ENCODE results near the gene LYZL1.
"Not testable (repeated sequence)": the region's sequence is repeated elsewhere in the genome, so short reads cannot be mapped to it uniquely, and the experiment has no call there.

Gene LYZL1

GRCh38 chr10:29346296-29347001, 57.6 kb downstream of the LYZL1 start:
- no peak for DNase-seq (ENCODE audit: low read depth, low spot score)
- H3K4me3 ChIP-seq, result no peak overlapping the region
- no peaks in the 10 kb centered on the region for H3K9me3 ChIP-seq (ENCODE audit: low read depth, low read length)
- TF ChIP-seq EZH2 (IDR thresholded peaks at IDR 0.05) (no peak), FOXP2 (optimal IDR thresholded peaks at IDR 0.05; ENCODE audit: control extremely low read depth, extremely low read length, insufficient read depth) (no peak), POLR2AphosphoS5 (IDR thresholded peaks at IDR 0.05; ENCODE audit: borderline replicate concordance, low read depth, low read length) (no peak)
- H3K27ac ChIP-seq, result no peak overlapping the region
- H3K9ac ChIP-seq (ENCODE audit: insufficient read length), result no peak overlapping the region
- H3K36me3 ChIP-seq (ENCODE audit: insufficient read depth, low read length), result no peaks in the 10 kb centered on the region

- no peak for DNase-seq (ENCODE audit: low read depth, low spot score)
- TF ChIP-seq EZH2 (IDR thresholded peaks at IDR 0.05), result no peak
- no peak for TF ChIP-seq POLR2AphosphoS5 (IDR thresholded peaks at IDR 0.05; ENCODE audit: borderline replicate concordance, low read depth, low read length)
- Histone ChIP-seq H3K9me3 (ENCODE audit: low read depth, low read length) (no peaks in the 10 kb centered on the region), H3K36me3 (ENCODE audit: insufficient read depth, low read length) (no peaks in the 10 kb centered on the region), H3K4me3 (no peak overlapping the region), H3K27ac (no peak overlapping the region), H3K9ac (ENCODE audit: insufficient read length) (no peak overlapping the region)
These were observed 60.0 kb downstream of the LYZL1 start for GRCh38 chr10:29348836-29349235.

DNA sequence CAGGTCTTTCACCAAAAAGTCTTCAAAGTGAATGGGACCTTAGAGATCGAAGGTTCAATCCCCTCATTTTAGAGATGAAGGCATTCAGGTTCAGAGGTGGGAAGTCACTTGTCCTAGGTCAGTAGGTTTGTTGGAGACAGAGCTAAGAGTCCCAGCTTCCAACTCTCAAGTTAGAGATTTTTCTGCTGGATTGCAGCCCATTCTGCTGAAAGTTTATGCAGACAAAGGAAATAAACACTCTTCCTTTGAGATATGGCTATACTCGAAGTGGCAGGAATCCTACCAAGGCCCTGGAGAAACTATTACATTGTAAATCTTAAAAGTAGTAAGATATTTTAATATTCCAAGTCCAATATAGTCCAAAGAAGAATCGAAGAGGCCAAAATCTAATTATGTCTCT, 64.4 kb downstream of the LYZL1 start:
- TF ChIP-seq EZH2 (IDR thresholded peaks at IDR 0.05) (no peak), FOXP2 (optimal IDR thresholded peaks at IDR 0.05; ENCODE audit: control extremely low read depth, extremely low read length, insufficient read depth) (no peak), POLR2AphosphoS5 (IDR thresholded peaks at IDR 0.05; ENCODE audit: borderline replicate concordance, low read depth, low read length) (no peak)
- DNase-seq (ENCODE audit: low read depth, low spot score), result no peak

DNA sequence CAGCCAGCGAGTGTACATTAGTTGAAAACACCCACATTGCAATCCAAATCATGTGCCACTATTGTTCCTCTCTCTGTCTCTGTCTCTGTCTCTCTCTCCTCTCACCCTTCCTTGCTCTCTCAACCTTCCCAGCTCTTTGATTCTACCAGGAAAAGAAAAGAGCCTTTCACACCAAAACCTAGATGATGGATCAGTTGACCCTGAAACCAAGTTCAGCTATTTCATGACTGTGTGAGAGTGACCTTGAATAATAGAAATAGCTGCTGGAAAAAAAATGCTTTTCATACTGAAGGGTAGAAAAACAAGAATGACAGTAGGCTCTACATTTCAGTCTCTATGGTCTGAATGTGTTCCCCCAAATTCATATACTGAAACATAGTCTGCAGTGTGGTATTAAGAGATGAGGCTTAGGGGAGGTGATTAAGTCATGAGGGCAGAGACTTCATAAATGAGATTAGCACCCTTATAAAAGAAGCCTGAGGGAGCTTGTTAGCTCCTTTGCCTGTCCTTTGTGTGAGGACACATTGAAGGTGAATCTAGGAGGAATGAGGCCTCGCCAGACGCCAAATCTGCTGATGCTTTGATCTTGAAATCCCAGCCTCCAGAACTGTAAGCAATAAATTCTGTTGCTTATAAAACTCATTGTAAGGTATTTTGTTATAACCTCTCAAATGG, 65.2 kb downstream of the LYZL1 start:
- H3K36me3 ChIP-seq (ENCODE audit: insufficient read depth, low read length), result no peaks in the 10 kb centered on the region
- no peak overlapping the region for H3K27ac ChIP-seq
- no peak for TF ChIP-seq EZH2 (IDR thresholded peaks at IDR 0.05)
- no peak for TF ChIP-seq POLR2AphosphoS5 (IDR thresholded peaks at IDR 0.05; ENCODE audit: borderline replicate concordance, low read depth, low read length)
- TF ChIP-seq FOXP2 (optimal IDR thresholded peaks at IDR 0.05; ENCODE audit: control extremely low read depth, extremely low read length, insufficient read depth), result no peak
- DNase-seq (ENCODE audit: low read depth, low spot score), result no peak
- no peak overlapping the region for H3K4me3 ChIP-seq
- H3K9me3 ChIP-seq (ENCODE audit: low read depth, low read length), result no peaks in the 10 kb centered on the region
- no peak overlapping the region for H3K9ac ChIP-seq (ENCODE audit: insufficient read length)

More for the DNA sequence above, 64.4 kb downstream of the LYZL1 start:
- Histone ChIP-seq H3K9me3 (ENCODE audit: low read depth, low read length) (no peaks in the 10 kb centered on the region), H3K4me3 (no peak overlapping the region), H3K27ac (no peak overlapping the region), H3K36me3 (ENCODE audit: insufficient read depth, low read length) (no peaks in the 10 kb centered on the region), H3K9ac (ENCODE audit: insufficient read length) (no peak overlapping the region)

DNA sequence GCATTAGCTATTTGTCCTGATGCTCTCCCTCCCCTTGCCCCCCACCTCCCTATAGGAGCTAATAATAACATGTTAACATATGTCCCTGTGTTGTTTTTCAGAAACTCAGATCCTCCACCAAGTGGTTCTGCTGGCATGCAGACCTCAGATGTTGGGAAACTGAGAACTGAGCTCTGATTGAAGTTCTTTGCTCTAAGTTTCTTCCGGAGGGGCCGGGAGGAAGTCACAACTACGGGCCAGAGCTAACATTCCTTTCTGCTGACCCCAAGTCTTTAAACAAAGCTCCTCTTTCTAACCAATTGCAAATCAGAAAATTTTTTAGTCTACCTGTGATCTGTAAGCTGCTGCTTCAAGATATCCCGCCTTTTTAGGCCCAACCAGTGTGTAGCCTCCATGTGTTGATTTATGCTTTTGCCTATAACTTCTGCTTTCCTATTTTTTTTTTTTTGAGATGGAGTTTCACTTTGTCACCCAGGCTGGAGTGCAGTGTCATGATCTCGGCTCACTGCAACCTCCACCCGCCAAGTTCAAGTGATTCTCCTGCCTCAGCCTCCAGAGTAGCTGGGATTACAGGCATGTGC, 66.6 kb downstream of the LYZL1 start:
- H3K9ac ChIP-seq (ENCODE audit: insufficient read length), result no peak overlapping the region
- TF ChIP-seq POLR2AphosphoS5 (IDR thresholded peaks at IDR 0.05; ENCODE audit: borderline replicate concordance, low read depth, low read length), result no peak
- TF ChIP-seq FOXP2 (optimal IDR thresholded peaks at IDR 0.05; ENCODE audit: control extremely low read depth, extremely low read length, insufficient read depth), result no peak
- no peak for TF ChIP-seq EZH2 (IDR thresholded peaks at IDR 0.05)
- no peak overlapping the region for H3K27ac ChIP-seq
- H3K4me3 ChIP-seq, result no peak overlapping the region
- DNase-seq (ENCODE audit: low read depth, low spot score), result no peak
- H3K36me3 ChIP-seq (ENCODE audit: insufficient read depth, low read length), result no peaks in the 10 kb centered on the region
- no peaks in the 10 kb centered on the region for H3K9me3 ChIP-seq (ENCODE audit: low read depth, low read length)

DNA sequence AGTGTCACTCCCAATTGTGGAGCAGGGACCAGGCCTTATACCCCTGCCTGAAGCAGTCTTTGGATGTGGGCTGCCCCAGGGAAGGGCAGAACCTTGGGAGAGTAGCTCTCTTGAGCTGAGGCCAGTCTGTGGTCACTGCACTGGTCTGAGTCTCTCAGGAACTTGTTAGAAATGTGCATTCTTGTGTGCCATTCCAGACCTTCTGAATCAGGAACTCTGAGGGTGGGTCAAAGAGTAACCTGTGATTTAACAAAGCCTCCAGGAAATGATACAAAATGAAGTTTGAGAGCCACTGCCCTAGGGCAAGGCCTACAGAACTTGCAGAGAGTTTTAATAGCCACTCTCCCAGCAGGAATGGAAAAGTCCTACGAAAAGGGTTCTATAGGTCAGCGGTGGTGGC, 68.1 kb downstream of the LYZL1 start:
- H3K4me3 ChIP-seq, result no peak overlapping the region
- DNase-seq (ENCODE audit: low read depth, low spot score), result no peak
- no peak overlapping the region for H3K27ac ChIP-seq
- H3K36me3 ChIP-seq (ENCODE audit: insufficient read depth, low read length), result no peaks in the 10 kb centered on the region
- TF ChIP-seq EZH2 (IDR thresholded peaks at IDR 0.05) (no peak), FOXP2 (optimal IDR thresholded peaks at IDR 0.05; ENCODE audit: control extremely low read depth, extremely low read length, insufficient read depth) (no peak), POLR2AphosphoS5 (IDR thresholded peaks at IDR 0.05; ENCODE audit: borderline replicate concordance, low read depth, low read length) (no peak)
- H3K9ac ChIP-seq (ENCODE audit: insufficient read length), result no peak overlapping the region
- no peaks in the 10 kb centered on the region for H3K9me3 ChIP-seq (ENCODE audit: low read depth, low read length)

DNA sequence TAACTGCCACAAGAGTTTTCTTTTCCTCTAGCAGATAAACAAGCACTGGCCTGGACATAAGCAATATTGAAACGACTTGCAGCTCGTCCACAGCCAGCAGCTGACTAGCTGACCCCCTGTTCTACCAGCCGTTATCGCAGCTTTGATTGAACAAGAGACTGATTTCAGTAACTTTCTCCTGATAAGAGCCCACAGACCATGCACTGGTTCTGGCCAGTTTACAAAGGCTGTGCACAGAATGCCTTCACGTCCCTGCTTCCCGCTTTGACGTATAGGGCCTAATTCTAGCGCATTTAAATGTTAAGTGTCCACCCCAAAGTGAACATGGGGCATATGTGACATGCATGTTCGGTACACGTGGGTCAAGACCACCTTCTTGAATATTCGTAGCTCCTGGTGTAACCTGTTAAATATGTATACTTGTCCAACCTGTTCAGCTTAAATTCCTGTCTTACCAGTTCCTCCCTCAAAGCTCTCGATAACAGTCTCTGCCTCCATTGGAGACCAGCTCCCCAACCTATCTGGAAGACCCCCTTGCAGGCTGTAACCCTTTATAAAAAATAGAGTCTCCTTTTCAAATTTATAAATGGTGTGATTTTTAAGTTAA, 69.2 kb downstream of the LYZL1 start:
- H3K27ac ChIP-seq, result no peak overlapping the region
- TF ChIP-seq POLR2AphosphoS5 (IDR thresholded peaks at IDR 0.05; ENCODE audit: borderline replicate concordance, low read depth, low read length), result no peak
- no peak for TF ChIP-seq EZH2 (IDR thresholded peaks at IDR 0.05)
- TF ChIP-seq FOXP2 (optimal IDR thresholded peaks at IDR 0.05; ENCODE audit: control extremely low read depth, extremely low read length, insufficient read depth), result no peak
- no peaks in the 10 kb centered on the region for H3K9me3 ChIP-seq (ENCODE audit: low read depth, low read length)
- no peak overlapping the region for H3K9ac ChIP-seq (ENCODE audit: insufficient read length)
- no peaks in the 10 kb centered on the region for H3K36me3 ChIP-seq (ENCODE audit: insufficient read depth, low read length)
- no peak overlapping the region for H3K4me3 ChIP-seq
- DNase-seq (ENCODE audit: low read depth, low spot score), result no peak

DNA sequence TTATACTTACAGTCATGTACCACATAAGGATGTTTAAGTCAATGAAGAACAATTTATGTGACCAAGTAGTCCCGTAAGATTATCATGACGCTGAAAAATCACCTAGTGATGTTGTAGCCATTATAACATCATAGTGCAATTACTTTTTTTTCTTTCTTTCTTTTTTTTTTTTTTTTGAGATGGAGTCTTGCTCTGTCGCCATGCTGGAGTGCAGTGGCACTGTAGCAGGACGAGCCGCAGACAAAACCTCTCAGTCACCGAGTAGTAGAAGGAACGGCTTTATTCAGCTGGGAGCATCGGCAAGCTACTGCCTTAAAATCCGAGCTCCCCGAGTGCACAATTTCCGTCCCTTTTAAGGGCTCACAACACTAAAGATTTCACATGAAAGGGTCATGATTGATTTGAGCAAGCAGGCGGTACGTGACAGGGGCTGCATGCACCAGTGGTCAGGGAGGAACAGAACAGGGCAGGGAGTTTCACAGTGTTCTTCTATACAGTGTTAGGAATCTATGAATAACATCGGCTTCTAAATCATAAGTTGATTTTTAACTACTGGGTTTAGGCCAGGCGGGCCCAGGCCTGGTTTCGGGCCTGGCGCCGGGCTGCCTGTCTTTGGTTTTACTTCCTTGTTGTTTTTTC, 71.5 kb downstream of the LYZL1 start:
- not testable (repeated sequence) for H3K27ac ChIP-seq

More for the DNA sequence above, 71.5 kb downstream of the LYZL1 start:
- not testable (repeated sequence) for H3K9ac ChIP-seq (ENCODE audit: insufficient read length); H3K9me3 ChIP-seq (ENCODE audit: low read depth, low read length); H3K36me3 ChIP-seq (ENCODE audit: insufficient read depth, low read length); H3K4me3 ChIP-seq; DNase-seq (ENCODE audit: low read depth, low spot score)

Data from SK-N-MC (cell line).